Stimulated activated CD8-positive, alpha-beta memory T cell treated with anti-CD3 and anti-CD28 coated beads, Interleukin-7, amount 100 ng/mL, for 4 hours (primary cell): ENCODE measurements around the gene MS4A6A.
"Not testable (repeated sequence)": the region's sequence is repeated elsewhere in the genome, so short reads cannot be mapped to it uniquely, and the experiment has no call there.

Experiments
- DNase-seq, 2 donors: peaks; one replicate each; pipeline ENCODE4 v3.0.0-alpha.2; 2020; ENCODE audit warnings: low read depth in 2 of 2

MS4A6A gene

GRCh38 chr11:60183591-60184205 lies 815 bp upstream of the MS4A6A start:
- no peak for DNase-seq

DNA sequence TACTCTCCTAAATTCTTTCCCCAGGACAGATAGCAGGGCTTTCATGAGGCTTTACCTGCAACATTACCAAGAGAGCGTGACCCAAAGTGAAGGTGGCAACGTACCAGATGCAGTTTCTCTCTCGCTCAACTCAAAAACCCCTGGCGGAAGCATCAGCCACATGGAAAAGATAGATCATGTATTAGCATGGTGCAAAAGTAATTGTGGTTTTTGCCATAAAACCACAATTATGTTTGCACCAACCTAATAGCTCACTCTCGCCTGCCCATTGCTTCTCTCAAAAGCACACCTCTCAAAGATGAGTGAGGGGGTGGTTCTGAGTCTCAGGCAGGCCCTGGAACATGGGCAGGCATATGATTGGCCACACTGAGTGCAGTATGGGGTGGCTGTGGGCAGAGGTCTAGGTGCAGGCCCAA lies 7.0 kb downstream of the MS4A6A start:
- no peak for DNase-seq

DNA sequence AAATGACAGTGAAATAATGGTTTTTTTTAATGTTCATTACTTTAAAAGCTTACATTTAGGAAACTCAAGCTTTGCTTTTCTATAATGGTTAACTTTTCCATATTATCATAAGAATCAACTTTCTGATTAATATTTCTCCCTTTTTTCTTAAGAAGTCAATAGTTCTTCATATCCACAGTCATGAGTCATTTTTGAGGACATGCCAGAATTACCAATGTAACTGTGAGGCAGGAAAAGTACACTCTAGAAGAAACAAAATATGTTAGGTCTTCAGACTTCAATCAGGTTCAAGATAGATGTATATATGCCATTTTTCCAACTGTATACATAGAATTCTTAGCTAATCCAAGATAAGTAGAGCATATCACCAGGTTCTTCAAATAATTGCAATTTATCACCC lies 10.9 kb downstream of the MS4A6A start:
- DNase-seq = no peak

DNA sequence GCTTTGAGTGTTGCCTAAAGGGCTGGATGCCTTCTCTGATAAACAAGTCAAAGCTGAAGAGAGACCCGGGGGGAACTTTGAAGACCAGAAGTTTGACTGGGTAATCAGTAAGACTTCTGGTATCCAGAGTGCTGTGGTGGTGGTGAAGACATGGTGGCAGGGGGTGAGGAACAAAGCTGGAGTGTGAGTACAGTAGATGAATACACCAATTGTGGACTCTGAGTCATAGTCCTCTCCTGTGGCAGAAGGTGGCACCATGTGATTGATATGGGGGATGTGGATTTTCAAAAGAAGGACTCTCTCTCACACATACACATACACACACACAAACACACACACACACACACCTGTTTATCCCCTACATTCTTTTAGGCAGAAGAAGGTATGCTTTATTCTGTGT lies 12.3 kb downstream of the MS4A6A start:
- no peak for DNase-seq

GRCh38 chr11:60169264-60169915 lies 13.5 kb downstream of the MS4A6A start:
- no peak for DNase-seq

DNA sequence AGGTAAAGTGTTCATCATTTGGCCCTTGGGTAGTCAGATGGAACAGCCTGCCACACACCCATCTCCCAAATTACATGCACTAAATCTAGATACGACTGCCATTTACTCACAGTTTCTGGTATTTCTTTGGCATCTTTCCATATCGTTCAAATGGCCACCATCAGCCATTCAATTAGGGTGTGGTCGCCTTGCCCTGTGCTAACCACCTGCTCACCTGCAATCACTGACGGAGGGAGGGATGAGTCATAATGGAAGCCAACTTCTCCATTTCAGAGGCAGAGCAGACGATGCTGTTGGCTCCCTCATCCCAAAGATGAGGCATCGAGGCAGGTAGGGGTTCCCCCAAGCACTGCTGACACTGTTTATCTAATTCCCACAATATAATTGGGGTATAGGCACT lies 14.6 kb downstream of the MS4A6A start:
- DNase-seq = no peak

DNA sequence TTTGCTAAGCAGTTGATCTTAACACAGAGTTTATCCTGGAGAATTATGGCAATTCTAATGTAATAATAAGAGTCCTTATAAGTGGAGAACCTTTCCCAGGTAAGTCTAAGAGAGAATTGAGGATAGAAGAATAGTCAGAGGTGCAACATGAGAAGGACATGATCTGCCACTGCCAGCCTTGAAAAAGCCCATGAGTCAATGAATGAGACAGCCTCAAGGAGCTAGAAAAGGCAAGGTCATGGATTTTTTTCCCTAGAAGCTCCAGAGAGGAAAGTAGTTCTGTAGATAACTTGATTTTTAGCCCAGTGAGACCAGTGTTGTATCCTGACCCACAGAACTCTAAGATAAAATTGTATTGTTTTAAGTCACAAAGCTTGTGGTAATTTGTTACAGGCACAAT lies 16.9 kb downstream of the MS4A6A start:
- no peak for DNase-seq

DNA sequence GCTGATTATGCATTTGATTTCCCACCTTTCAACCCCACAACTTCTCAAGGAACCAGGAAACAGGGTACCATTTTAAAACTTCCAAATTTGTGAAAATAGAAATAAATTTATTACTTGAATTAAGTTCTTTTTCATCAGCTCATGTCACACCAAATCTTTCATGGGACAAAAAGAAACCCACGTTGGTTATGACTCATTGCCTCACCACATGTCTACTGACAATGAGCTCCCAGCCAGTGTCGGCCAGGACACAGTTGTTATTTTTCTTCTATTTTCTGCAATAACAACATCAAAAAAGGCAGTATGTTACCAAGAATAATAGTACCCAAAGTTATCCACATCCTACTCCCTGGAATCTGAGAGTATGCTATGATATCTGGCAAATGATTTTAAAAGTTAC lies 17.3 kb downstream of the MS4A6A start:
- no peak for DNase-seq

DNA sequence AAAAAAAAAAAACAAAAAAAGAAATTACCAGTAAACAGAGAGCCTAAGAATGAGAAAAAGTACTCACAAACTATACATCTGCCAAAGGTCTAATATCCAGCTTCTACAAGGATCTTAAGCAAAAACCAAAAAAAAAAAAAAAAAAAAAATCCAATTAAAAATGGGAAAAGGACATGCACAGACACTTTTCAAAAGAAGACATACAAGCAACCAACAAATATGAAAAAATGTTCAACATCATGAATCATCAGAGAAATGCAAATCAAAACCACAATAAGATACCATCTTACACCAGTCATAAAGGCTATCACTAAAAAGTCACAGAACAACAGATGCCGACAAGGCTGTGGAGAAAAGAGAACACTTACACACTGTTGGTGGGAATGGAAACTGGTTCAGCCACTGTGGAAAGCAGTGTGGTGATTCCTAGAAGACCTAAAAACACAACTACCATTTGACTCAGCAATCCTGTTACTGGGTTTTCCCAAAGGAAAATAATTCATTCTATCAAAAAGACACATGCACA lies 18.3 kb downstream of the MS4A6A start:
- DNase-seq = no peak

- no peak for DNase-seq
These were observed 21.1 kb downstream of the MS4A6A start for GRCh38 chr11:60161766-60162165.

GRCh38 chr11:60161107-60161506 lies 21.8 kb downstream of the MS4A6A start:
- DNase-seq = no peak

GRCh38 chr11:60159868-60160267 lies 23.0 kb downstream of the MS4A6A start:
- DNase-seq = no peak

DNA sequence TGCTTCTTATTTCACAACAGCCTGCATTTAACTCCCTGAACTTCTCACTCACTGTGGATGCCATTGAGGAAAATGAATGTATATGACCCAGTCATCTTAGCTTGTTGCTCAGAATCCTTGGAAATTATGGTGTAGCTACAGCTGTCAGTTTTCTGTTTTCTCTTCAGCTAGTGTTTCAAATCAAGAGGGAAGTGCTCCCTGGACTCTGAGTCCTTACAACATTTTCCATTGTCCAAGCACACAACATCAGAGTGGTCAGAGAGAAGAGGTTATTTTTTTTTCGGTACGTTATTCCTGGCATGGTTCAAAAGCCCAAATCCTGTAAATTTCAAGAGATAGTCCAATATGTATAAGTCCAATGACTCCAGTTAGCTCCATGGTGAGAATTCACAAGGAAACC lies 23.6 kb downstream of the MS4A6A start:
- DNase-seq = no peak

DNA sequence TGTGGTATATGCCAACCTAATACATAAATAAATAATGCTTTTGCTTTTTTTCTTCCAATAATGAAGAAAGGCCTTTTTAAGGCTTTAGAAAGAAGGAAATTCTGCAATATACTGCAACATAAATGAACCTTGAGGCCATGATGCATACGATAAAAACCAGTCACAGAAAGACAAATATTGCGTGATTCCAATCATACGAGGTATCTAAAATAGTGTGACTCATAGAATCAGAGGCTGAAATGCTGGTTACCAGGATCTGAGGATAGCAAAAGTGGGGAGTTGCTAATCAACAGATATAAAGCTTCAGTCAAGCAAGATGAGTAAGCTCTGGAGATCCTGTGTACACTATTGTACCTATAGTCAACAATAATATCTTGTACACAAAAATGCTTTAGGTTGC lies 24.2 kb downstream of the MS4A6A start:
- DNase-seq = no peak

- no peak for DNase-seq
These were observed 27.0 kb downstream of the MS4A6A start for GRCh38 chr11:60155931-60156330.

- not testable (repeated sequence) for DNase-seq
These were observed 30.2 kb downstream of the MS4A6A start for GRCh38 chr11:60152727-60153126.

DNA sequence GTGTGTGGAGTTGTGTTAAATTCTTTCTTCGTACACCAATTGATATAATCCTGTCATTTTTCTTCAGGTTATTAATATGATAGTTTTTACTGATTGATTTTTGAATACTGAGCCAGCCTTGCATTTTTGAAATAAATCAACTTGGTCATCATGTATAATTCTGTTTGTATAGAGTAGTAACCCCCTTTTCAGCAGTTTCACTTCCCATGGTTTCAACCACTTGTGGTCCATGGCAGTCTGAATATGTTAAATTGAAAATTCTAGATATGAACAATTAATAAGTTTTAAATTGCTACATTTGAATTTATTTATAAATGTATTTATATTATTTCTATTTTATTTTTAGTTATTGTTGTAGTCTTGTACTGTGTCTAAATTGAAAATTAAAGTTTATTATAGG lies 32.6 kb downstream of the MS4A6A start:
- no peak for DNase-seq

- DNase-seq = no peak
These were observed 37.2 kb downstream of the MS4A6A start for GRCh38 chr11:60145677-60146076.

GRCh38 chr11:60143768-60144167 lies 39.1 kb downstream of the MS4A6A start:
- DNase-seq = no peak

DNA sequence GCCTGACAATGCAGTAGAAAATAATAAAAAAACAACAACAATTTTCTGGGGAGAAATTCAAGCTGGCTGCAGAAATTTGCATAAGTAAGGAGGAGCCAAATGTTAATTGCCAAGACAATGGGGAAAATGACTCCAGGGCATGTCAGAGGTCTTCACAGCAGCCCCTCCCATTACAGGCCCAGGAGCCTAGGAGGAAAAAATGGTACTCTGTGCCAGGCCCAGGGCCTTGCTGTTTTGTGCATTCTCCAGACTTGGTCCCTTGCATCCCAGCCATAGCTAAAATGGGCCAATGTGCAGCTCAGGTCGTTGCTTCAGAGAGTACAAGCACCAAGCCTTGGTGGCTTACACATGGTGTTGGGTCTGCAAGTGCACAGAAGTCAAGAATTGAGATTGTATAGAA lies 49.0 kb downstream of the MS4A6A start:
- DNase-seq = no peak

GRCh38 chr11:60131912-60132311 lies 51.0 kb downstream of the MS4A6A start:
- DNase-seq = no peak

GRCh38 chr11:60130496-60130895 lies 52.4 kb downstream of the MS4A6A start:
- DNase-seq = no peak

- DNase-seq = no peak
These were observed 53.0 kb downstream of the MS4A6A start for GRCh38 chr11:60129853-60130252.

DNA sequence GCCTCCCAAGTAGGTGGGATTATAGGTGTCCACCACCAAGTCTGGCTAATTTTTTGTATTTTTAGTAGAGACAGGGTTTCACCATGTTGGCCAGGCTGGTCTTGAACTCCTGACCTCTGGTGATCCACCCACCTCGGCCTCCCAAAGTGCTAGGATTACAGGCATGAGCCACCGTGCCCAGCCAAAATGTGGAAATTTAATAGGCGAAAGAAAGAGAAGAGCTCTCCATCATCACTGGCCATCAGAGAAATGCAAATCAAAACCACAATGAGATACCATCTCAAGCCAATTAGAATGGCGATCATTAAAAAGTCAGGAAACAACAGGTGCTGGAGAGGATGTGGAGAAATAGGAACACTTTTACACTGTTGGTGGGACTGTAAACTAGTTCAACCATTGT lies 54.0 kb downstream of the MS4A6A start:
- DNase-seq = not testable (repeated sequence)
